GM19328 (cell line): ENCODE results near the gene MEFV.
"Not testable (repeated sequence)": the region's sequence is repeated elsewhere in the genome, so short reads cannot be mapped to it uniquely, and the experiment has no call there.

ENCODE experiments used
- ATAC-seq: cut with Tn5 transposase; IDR thresholded peaks from one replicate; pipeline ENCODE4 v1.9.1; 2021; ENCODE audit warnings: mild to moderate bottlenecking, moderate library complexity; ENCODE audit not compliant: unreplicated experiment

Gene MEFV, protein sequence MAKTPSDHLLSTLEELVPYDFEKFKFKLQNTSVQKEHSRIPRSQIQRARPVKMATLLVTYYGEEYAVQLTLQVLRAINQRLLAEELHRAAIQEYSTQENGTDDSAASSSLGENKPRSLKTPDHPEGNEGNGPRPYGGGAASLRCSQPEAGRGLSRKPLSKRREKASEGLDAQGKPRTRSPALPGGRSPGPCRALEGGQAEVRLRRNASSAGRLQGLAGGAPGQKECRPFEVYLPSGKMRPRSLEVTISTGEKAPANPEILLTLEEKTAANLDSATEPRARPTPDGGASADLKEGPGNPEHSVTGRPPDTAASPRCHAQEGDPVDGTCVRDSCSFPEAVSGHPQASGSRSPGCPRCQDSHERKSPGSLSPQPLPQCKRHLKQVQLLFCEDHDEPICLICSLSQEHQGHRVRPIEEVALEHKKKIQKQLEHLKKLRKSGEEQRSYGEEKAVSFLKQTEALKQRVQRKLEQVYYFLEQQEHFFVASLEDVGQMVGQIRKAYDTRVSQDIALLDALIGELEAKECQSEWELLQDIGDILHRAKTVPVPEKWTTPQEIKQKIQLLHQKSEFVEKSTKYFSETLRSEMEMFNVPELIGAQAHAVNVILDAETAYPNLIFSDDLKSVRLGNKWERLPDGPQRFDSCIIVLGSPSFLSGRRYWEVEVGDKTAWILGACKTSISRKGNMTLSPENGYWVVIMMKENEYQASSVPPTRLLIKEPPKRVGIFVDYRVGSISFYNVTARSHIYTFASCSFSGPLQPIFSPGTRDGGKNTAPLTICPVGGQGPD

GRCh38 chr16:3256146-3256865 lies at the start of gene MEFV:
Gene MEFV, minus strand, starts transcription at chr16:3256633. Its CDS starts 46 bp downstream, at chr16:3256587.
- ATAC-seq, result no peak

GRCh38 chr16:3306078-3306477 lies 49.6 kb upstream of the MEFV start:
- no peak for ATAC-seq

DNA sequence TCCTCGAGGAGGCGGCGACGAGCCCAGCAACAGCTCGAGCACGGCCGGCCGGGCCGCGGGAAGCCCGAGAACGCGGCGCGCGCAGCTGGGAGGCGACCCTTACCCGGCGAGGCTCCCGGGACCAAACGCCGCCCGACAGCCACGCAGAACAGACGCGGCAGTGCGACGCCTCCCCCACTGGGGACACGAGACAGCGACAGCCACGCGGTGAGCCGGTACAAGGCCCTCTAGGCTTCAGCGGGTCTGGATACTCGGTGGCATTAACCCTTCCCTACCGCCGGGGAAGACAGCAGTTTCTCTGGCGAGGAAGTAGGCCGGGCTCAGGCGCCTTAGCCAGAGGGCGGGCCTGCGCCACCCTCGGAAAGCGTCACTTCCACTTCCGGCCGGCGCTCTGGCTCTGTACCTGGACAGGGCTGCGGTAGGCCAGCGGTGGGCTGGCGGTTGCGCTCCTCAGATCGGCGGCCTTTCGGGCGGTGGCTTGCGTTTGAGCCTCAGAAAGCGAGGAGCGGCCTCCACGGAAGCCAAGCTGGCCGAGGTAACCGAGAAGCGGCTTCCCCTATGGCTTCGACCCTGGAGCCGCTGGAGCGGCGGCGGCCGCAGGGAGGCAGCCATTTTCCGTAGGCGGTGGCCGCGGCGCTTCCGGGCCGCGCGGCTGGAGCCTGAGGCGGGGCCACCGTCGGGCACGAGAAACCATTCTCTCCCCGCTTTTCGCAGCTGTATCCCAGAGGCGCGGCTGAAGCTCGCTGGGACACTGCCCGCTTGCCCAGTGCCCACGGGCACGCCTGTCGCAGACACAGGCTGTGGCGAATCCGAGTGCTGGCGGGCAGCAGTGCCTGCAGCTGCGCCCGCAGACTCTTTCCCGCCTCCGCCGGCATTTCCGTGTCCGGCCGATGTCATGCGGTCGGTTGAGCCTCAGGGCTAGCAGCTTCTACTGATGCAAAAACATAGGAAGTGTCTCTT lies 49.0 kb upstream of the MEFV start, which contains the start of the genes TIGD7 and ZNF75A:
Gene TIGD7, minus strand, starts transcription at position 322 of the 960 bp plus-strand sequence. CDS start 4,816 bp downstream, outside the sequence.
Gene ZNF75A, plus strand, starts transcription at position 389 of the 960 bp plus-strand sequence. CDS start 2,932 bp downstream, outside the sequence.
- peak; percentile 94 for ATAC-seq

GRCh38 chr16:3304370-3304769 lies 47.9 kb upstream of the MEFV start:
- ATAC-seq, result no peak

DNA sequence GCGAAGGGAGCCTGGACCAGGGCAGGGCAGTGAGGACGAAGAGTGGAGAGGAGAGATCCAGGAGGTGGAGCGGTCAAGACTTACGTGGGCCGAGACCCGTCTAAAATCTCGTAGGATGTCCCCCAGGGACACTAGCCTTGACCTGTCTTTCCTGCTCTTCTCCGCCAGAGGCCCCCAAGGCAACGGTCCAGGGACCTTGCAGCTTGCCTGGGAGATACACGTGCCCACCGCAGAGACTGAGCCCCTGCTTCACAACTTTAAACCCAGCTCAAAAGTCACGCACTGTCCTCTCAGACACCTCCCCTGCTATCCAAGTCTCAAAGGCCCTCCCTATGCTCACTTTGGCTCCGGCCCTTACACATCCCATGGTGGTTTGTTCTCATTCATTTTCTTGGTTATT lies 39.4 kb upstream of the MEFV start:
- no peak for ATAC-seq

- no peak for ATAC-seq
Measured at GRCh38 chr16:3295209-3295608, 38.8 kb upstream of the MEFV start.

- no peak for ATAC-seq
Measured at GRCh38 chr16:3292604-3293003, 36.2 kb upstream of the MEFV start.

DNA sequence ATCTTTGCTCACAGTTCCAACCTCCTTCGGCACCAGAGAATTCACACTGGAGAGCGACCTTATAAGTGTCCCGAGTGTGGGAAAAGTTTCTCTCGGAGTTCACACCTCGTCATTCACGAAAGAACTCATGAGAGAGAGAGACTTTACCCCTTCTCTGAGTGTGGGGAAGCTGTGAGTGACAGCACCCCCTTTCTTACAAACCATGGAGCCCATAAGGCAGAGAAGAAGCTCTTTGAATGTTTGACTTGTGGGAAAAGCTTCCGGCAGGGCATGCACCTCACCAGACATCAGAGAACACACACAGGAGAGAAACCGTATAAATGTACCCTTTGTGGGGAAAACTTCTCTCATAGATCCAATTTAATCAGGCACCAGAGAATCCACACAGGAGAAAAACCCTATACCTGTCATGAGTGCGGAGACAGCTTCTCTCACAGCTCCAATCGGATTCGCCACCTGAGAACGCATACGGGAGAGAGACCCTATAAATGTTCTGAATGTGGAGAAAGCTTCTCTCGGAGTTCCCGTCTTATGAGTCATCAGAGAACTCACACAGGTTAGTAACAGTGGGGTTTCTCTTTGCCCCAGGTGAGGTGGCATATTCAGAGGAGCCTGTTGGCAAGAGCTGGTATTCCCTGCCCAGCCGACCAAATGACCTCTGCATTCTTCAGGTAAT lies 33.7 kb upstream of the MEFV start:
- ATAC-seq, result no peak

DNA sequence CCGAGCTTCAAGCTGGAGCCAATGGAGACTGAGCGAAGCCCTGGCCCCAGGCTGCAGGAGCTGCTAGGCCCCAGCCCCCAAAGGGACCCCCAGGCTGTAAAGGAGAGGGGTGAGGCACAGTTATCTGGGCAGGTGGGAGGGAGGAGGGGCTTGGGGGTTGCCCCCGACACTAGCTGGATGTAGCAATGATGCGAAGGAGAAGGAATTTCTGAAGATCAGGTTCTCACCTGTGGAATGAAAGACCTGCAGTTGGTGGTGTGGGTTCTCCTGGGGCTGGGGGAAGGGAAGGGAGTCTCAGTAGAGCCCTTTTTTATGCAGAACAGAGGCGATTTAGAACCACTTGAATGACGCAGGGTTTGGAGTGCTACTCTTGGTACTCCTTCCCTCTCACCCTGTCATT lies 28.7 kb upstream of the MEFV start:
- no peak for ATAC-seq

DNA sequence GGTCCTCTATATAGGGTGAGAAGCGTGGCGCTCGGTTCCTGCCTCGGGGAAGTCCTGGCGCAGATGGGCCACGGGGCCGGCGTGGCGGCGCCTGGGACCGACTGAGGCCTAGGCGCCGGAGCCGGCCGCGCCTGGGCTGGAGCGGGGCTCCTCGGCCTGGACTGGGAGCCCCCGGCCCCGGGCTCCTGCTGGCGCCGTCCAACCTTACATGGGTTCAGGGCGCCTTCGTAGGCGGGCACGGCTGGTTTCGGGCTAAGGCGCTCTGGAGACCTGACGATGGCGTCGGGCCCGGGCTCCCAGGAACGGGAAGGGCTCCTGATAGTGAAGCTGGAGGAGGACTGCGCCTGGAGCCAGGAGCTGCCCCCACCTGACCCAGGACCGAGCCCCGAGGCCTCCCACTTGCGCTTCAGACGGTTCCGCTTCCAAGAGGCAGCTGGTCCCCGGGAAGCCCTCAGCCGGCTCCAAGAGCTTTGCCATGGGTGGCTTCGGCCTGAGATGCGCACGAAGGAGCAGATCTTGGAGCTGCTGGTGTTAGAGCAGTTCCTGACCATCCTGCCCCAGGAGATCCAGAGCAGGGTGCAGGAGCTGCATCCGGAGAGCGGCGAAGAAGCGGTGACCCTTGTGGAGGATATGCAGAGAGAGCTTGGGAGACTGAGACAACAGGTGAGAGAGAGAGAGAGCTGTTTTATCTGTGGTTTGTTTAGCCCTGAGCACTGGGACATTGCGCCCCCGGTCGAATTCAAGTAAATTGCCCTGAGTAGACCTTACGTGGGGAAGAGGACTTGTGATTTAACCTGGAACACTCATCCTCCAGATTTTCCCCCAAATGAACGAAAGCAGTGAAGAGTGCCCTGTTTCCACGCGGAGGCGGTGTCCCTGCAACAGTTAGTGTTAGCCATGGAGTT lies 27.4 kb upstream of the MEFV start:
- ATAC-seq, result peak; percentile 24

DNA sequence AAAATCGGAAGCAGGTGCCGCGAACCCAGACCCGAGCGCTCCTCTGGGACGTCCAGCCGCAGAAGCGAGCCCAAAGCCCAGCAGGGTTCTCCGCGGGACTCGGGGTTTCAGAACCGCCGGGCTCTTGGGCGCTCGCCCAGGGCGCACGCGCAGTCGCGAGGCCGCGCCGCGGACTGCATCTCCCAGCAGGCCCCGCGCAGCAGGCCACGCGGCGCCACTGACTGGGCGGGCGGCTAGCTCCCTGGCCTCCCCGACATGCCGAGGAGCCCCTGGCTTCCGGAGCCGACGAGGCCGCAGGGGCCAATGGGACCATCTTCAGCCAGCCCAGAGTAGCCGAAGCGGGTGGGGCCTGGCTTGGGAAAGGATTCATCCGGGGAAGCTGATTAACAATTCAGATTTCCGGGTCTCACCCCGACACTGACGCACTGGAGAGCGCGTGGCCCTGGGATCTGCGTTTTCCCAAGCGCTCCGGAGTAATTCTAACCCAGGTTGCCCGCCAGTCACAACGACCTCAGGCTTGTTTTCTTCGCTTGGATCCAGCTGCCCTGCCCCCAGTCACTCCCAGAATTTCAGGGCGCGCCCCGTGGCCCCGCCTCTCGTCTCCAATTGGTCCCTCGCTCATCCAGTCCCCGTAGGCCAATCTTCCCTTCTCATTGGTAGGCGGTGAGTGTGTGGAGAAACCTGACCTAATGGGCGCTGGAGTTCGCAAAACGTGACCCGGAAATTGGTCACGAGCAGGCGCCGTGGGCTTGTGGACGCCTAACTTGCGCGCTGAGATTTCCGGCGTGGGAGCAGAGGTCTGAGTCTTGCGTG lies 26.5 kb upstream of the MEFV start, which contains the start of gene ZNF263:
Gene ZNF263, plus strand, starts transcription at position 762 of the 813 bp plus-strand sequence. CDS start 328 bp downstream, outside the sequence.
- ATAC-seq, result peak; percentile 69

DNA sequence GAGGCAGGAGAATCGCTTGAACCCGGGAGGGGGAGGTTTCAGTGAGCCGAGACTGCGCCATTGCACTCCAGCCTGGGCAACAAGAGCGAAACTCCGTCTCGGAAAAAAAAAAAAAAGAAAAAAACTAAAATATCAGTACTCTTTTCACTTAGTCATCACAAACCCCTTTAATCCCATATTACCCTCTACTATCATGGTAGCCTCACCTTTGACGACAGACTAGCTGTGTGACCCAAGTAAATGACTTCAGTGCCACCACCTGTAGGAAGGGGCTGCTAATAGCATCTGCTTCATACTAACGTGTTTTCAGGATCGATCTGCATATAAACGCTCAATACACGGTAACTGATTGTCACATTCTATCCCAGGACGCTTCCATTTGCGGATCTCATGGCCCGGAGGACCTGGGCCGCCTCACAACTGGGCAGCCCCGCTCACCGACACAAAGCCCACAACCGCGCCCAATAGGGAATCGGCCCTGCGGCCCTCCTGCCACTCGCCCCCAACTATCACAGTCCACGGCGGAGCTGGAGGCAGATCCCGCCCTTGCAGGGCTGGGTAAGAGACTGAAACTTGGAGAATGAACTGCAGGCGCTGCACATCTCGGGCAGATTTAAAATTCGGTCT lies 25.8 kb upstream of the MEFV start:
- ATAC-seq, result peak; percentile 25

- no peak for ATAC-seq
Measured at GRCh38 chr16:3281222-3281820, 24.9 kb upstream of the MEFV start.

DNA sequence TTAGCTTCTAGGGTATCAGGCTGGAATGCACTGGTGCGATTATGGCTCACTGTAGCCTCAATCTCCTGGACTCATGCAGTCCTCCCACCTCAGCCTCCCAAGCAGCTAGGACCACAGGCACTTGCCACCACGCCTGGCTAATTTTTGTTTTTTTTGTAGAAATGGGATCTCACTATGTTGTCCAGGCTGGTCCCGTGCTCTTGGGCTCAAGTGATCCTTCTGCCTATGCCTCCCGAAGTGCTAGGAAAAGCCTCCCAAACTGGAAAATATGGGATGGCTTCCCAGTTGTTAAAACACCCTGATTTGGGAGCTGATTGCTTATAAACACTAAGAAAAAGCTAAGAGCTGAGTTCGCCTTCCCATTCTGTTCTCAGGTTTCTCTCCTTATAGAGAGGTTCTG lies 20.2 kb upstream of the MEFV start:
- no peak for ATAC-seq

DNA sequence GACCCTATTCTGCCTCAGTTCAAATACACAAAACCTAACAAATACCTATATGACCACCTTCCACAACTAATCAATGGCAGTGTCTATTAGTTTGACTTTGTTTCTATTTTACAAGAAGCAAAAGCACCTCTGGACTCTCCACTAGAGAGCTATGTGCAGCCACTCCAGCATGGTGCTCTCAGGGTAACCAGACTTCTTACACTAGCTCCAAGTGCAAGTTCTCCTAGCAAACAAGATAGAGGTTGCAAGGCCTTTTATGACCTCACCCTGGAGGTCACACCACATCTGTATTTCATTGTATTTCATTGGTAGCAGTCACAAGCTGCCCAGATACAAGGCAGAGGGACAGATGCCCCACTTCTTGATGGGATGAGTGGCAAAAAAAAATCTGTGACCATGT lies 18.5 kb upstream of the MEFV start:
- ATAC-seq, result no peak

DNA sequence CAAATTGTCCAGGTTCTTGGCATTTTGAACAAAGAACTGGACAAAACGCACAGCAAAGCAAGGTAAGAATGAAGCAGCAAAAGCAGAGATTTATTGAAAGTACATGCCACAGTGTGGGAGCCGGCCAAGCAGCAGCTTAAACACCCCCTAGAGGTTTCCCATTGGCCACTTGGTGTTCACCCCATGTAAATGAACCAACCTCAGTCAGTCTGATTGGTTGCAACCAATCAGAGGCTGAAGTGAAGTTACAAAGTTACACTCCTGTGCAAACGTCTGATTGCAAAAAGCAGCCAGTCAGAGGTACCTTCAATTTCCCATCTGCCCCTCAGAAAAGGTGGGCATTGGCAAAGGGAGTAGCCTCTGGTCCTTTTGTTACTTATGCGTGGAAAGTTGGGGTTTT lies 18.1 kb upstream of the MEFV start:
- ATAC-seq, result no peak

DNA sequence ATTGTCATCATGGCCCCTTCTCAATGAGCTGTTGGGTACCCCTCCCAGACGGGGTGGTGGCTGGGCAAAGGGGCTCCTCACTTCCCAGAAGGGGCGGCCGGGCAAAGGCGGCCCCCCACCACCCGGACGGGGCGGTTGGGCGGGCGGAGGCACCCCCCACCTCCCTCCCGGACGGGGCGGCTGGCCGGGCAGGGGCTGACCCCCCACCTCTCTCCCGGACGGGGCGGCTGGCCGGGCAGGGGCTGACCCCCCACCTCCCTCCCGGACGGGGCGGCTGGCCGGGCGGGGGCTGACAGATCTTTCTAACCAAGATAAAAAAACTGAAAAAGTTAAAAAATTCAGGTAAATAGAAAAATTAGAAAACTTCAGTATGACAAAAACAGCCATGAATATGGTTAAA lies 14.8 kb upstream of the MEFV start:
- not testable (repeated sequence) for ATAC-seq
